Activated CD8-positive, alpha-beta T cell treated with anti-CD3 and anti-CD28 coated beads, Interleukin-2, amount 10 ng/mL, durations not matched to agents 7 days and 5 days (primary cell): ENCODE measurements around the gene ADAMTSL2. TPM values are rescaled to one million over a fixed set of nuclear protein-coding genes. Genes with fewer than 3 reads are reported as not detected.

Experiments used
- ATAC-seq: fragments of 150-1000 bp; cut with Tn5 transposase; one replicate; pipeline ENCODE4 v1.10.0; 2021; ENCODE audit warnings: moderate library complexity
- CTCF ChIA-PET: fragments of 350-600 bp; sonication (Branson Sonifier 250); formaldehyde crosslinking; loops from one replicate; lab custom pipeline; 2021; ENCODE audit warnings: antibody characterized with exemption; lab: Charles Lee
- POLR2A ChIA-PET: fragments of 350-600 bp; sonication (Branson Sonifier 250); formaldehyde crosslinking; loops from one replicate; lab custom pipeline; 2021; ENCODE audit warnings: antibody characterized with exemption; lab: Charles Lee
- DNase-seq: peaks from one replicate; pipeline ENCODE4 v3.0.0-alpha.2; 2020
- H3K27ac Mint-ChIP-seq: one replicate; pipeline ENCODE4 v1.8.0; 2021; ENCODE audit warnings: mild to moderate bottlenecking, mixed read lengths
- H3K27me3 Mint-ChIP-seq: one replicate; pipeline ENCODE4 v1.8.0; 2021; ENCODE audit warnings: low read depth, mixed read lengths
- H3K36me3 Mint-ChIP-seq: one replicate; pipeline ENCODE4 v1.8.0; 2021; ENCODE audit warnings: low read depth, mixed read lengths
- H3K4me1 Mint-ChIP-seq: one replicate; pipeline ENCODE4 v1.8.0; 2021; ENCODE audit warnings: low read depth, mixed read lengths
- H3K4me3 Mint-ChIP-seq: one replicate; pipeline ENCODE4 v1.8.0; 2021; ENCODE audit warnings: mild to moderate bottlenecking, mixed read lengths
- H3K9me3 Mint-ChIP-seq: one replicate; pipeline ENCODE4 v1.8.0; 2022; ENCODE audit warnings: mixed read lengths; ENCODE audit not compliant: insufficient read depth
- total RNA-seq, 2 experiments: library from RNA; stranded (reverse); gene quantifications; one replicate each; pipeline ENCODE4 v1.2.3, GENCODE V29; 2021

ADAMTSL2 gene
- total RNA-seq, 2 experiments from 2014 or later: not detected

DNA sequence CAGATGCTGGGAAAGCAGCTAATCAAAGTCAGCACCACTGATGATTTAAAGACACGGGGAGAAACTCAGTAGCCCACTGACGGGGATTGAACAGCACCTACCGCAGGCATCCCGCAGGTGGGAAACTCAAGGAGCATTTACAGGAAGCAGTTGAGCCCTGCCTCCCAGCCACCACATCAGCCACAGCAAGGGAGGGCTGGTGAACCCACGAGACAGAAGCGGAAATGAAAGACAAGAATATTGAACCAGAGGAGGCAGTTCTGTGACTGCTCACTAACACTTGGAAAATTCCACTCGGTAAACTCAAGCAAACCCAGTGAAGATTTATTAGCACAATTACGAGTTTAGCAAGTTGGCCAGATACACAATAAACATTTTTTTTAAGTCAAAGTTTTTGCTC is 85.3 kb downstream of the ADAMTSL2 start:
- Mint-ChIP-seq H3K36me3 (peaks cover 6% of the 10 kb centered on the region), H3K4me1 (peaks cover 35% of the 10 kb centered on the region), H3K27ac (no peak overlapping the region), H3K27me3 (peaks cover 13% of the 10 kb centered on the region), H3K4me3 (peak overlapping the region; percentile 33), H3K9me3 (peaks cover 1% of the 10 kb centered on the region)
- DNase-seq (peak; percentile 80), ATAC-seq (peak; percentile 92)
- ChIA-PET CTCF (interaction anchor here (1.1 to 1.2 kb wide), 2 partner anchors 123 to 163 kb away, joined by 4 to 5 read pairs; no protein-coding TSS in a partner anchor), POLR2A (no interaction called here)

DNA sequence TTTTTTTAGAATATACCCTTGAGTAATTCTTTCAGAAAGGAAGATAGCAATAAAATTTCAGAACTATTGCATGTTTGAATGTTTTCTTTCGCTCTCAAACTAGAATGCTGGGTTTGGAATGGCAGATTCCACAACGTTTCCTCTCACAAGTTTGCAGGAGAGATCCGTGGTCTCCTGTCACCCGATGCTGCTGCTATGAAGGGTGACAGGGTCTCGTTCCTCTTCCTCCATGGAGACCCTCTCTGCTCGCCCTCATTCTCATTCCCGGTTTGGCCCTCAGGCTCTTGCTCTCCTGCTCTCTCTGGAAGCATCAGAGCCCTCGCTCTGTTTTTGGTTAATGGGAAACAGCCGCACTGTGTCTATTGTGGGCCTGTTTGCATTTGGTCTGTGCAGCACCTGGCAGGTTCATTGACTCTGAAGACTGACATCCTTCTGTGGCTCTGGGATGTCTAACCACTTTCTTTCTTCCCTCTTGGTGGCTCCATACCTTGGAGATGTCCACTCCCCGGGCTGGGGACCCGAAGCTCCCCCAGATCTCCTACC is 87.3 kb downstream of the ADAMTSL2 start:
- peaks cover 9% of the 10 kb centered on the region for H3K9me3 Mint-ChIP-seq
- ChIA-PET CTCF (no interaction called here), POLR2A (no interaction called here)
- H3K27ac Mint-ChIP-seq: peak overlapping the region; percentile 67
- no peak overlapping the region for H3K4me3 Mint-ChIP-seq
- peaks cover 35% of the 10 kb centered on the region for H3K4me1 Mint-ChIP-seq
- no peak for DNase-seq
- peaks cover 9% of the 10 kb centered on the region for H3K36me3 Mint-ChIP-seq
- H3K27me3 Mint-ChIP-seq: peaks cover 14% of the 10 kb centered on the region
- ATAC-seq: no peak

DNA sequence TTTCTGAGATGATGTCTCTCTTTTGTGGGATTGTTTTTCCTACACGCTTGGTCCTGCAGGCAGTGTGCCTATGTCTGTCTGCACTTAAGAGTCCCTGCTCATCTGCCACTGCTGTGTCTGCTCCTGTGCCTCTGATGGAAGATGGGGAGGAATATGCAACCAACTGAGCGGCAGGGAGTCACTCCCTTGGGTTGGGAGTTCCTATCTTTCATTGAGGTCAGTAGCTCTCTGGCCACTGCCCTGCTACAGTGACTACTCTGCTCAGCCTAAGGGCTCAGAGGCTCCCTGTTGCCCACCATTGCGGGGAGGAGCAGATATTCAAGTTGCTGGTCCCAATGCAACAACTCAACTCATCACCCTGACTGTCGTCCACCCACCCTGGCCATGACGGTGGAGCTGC is 88.1 kb downstream of the ADAMTSL2 start:
- no peak for ATAC-seq
- ChIA-PET CTCF (no interaction called here), POLR2A (no interaction called here)
- Mint-ChIP-seq H3K4me3 (no peak overlapping the region), H3K36me3 (peaks cover 9% of the 10 kb centered on the region), H3K4me1 (peaks cover 35% of the 10 kb centered on the region), H3K9me3 (peaks cover 9% of the 10 kb centered on the region), H3K27me3 (peaks cover 11% of the 10 kb centered on the region), H3K27ac (no peak overlapping the region)
- DNase-seq: no peak

Other genes starting within 250 kb of the ADAMTSL2 start
- gene SURF6, start 198.5 kb upstream of the ADAMTSL2 start, total RNA-seq: 10 to 100 TPM; 20.1 to 21.4 TPM
- gene MED22, start 186.6 kb upstream of the ADAMTSL2 start, total RNA-seq: 10 to 100 TPM; 29.1 to 29.6 TPM
- gene RPL7A, start 186.5 kb upstream of the ADAMTSL2 start, total RNA-seq: 1,000 to 10,000 TPM; 1,894 to 1,933 TPM
- gene SURF1, start 178.2 kb upstream of the ADAMTSL2 start, total RNA-seq: 10 to 100 TPM; 37.4 to 39.1 TPM
- gene SURF2, start 178.2 kb upstream of the ADAMTSL2 start, total RNA-seq: 10 to 100 TPM; 18.4 to 20.7 TPM
- 100 to 1,000 TPM; 175 to 176 TPM for gene SURF4, start 158.6 kb upstream of the ADAMTSL2 start, total RNA-seq
- gene STKLD1, start 158.3 kb upstream of the ADAMTSL2 start, total RNA-seq: under 1 TPM; 0.71 to 0.76 TPM
- gene REXO4, start 116.7 kb upstream of the ADAMTSL2 start, total RNA-seq: 10 to 100 TPM; 23.6 to 25.7 TPM
- gene ADAMTS13, start 112.3 kb upstream of the ADAMTSL2 start, total RNA-seq: 1 to 10 TPM; 1.4 to 2.5 TPM
- 1 to 10 TPM; 1.3 to 2.4 TPM for gene CACFD1, start 74.7 kb upstream of the ADAMTSL2 start, total RNA-seq
- 10 to 100 TPM; 14.1 to 17.0 TPM for gene SLC2A6, start 55.6 kb upstream of the ADAMTSL2 start, total RNA-seq
- not detected for gene MYMK, start 9.7 kb upstream of the ADAMTSL2 start, total RNA-seq
- not detected for gene FAM163B, start 74.7 kb downstream of the ADAMTSL2 start, total RNA-seq
- not detected for gene DBH, start 101.7 kb downstream of the ADAMTSL2 start, total RNA-seq
- gene SARDH, start 203.6 kb downstream of the ADAMTSL2 start, total RNA-seq: 1 to 10 TPM; 3.0 to 3.4 TPM